Fibroblast of villous mesenchyme (primary cell): ENCODE results near the gene INAFM1. TPM values are rescaled to one million over a fixed set of nuclear protein-coding genes. Genes with fewer than 3 reads are reported as not detected.
"Not testable (repeated sequence)": the region's sequence is repeated elsewhere in the genome, so short reads cannot be mapped to it uniquely, and the experiment has no call there.

Experiments
- DNase-seq: peaks from one replicate; pipeline ENCODE4 v3.0.0-alpha.2; 2010; ENCODE audit warnings: low read depth
- H3K4me3 ChIP-seq: 2 replicates; pipeline ENCODE4 v1.5.1; 2011; ENCODE audit warnings: low read depth, mild to moderate bottlenecking, low read length
- total RNA-seq: library from RNA; depleted of rRNA; stranded (reverse); fragments of >200 nt; gene quantifications from 2 replicates; pipeline ENCODE4 v1.2.3, GENCODE V29; 2012
- TF ChIP-seq, protein P1 (sequence below): IDR thresholded peaks from 2 replicates; pipeline ENCODE4 v1.5.1; 2012; ENCODE audit warnings: low read depth, mild to moderate bottlenecking, low read length; ENCODE audit not compliant: insufficient read depth

INAFM1 gene
- total RNA-seq, 1 donor, result 2.6 TPM

DNA sequence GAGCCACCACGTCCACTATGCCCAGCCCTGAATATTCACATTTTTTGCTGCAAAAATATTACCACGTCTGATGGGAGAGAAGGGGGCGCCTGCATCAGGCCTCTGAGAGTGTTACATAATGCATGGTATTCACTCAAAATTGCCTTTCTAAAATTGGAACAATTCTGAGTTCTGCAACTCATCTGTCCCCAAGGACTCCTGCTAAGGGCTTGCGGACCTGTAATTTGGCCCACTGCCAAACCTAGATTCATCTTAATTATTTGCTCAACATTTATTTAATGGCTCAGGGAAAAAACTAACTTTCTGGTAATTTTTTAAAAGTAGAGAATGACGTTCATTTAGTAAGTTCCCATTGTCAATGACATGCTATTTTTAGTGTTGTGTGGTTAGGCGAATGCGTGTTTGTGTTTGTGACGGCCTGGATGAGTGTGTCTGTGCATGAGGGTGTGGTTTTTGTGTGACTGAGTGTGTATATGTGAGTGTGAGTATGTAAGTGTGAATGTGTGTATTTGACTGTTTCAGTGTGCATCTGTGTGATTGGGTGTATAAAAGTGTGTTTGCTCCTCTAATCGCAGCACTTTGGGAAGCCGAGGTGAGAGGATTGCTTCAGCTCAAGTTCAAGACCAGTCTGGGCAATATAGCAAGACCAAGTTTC lies 8.8 kb downstream of the INAFM1 start:
- no peak for DNase-seq
- TF ChIP-seq, protein P1, sequence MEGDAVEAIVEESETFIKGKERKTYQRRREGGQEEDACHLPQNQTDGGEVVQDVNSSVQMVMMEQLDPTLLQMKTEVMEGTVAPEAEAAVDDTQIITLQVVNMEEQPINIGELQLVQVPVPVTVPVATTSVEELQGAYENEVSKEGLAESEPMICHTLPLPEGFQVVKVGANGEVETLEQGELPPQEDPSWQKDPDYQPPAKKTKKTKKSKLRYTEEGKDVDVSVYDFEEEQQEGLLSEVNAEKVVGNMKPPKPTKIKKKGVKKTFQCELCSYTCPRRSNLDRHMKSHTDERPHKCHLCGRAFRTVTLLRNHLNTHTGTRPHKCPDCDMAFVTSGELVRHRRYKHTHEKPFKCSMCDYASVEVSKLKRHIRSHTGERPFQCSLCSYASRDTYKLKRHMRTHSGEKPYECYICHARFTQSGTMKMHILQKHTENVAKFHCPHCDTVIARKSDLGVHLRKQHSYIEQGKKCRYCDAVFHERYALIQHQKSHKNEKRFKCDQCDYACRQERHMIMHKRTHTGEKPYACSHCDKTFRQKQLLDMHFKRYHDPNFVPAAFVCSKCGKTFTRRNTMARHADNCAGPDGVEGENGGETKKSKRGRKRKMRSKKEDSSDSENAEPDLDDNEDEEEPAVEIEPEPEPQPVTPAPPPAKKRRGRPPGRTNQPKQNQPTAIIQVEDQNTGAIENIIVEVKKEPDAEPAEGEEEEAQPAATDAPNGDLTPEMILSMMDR, result no peak
- H3K4me3 ChIP-seq, result no peak overlapping the region

DNA sequence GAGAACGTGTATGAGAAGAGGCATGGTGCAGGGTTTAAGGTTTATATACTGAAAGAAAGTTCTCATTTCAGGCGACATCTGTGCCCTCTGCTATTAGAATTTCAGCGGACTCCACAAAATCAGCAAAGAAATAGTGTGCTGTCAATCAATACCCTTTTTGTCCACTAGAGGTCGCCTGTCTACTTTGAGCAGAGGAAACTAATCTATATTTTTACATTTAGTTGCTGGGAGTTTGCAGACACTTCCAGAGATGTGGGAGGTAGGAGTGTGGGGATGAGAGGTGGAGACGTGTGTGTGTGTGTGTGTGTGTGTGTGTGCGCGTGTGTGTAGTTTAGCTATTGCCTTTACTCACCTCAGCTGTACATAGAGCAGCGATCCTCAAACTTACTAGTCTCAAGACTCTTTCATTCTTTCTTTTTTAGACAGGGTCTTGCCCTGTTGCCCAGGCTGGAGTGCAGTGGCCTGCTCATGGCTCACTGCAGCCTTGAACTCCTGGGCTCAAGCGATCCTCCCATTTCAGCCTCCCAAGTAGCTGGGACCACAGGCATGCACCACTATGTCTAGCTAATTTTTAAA lies 9.7 kb downstream of the INAFM1 start:
- DNase-seq, result peak; percentile 65

GRCh38 chr19:47296036-47296435 lies 21.4 kb downstream of the INAFM1 start:
- TF ChIP-seq, protein P1, result peak; percentile 80
- H3K4me3 ChIP-seq, result no peak overlapping the region
- peak; percentile 84 for DNase-seq

More for the DNA sequence above, 9.7 kb downstream of the INAFM1 start:
- TF ChIP-seq, protein P1, result peak; percentile 79
- H3K4me3 ChIP-seq, result no peak overlapping the region

DNA sequence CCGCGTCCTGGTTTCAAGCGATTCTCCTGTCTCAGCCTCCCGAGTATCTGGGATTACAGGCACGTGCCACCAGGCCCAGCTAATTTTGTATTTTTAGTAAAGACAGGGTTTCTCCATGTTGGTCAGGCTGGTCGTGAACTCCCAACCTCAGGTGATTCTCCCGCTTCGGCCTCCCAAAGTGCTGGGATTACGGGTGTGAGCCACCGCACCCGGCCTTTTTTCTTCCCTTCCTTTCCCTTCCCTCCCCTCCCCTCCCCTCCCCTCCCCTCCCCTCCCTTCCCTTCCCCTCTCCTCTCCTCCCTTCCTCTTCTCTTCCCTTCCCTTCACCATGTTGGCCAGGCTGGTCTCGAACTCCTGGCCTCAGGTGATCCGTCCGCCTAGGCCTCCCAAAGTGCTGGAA lies 26.2 kb downstream of the INAFM1 start:
- not testable (repeated sequence) for H3K4me3 ChIP-seq, DNase-seq

- DNase-seq, result no peak
- TF ChIP-seq, protein P1, result no peak
- no peak overlapping the region for H3K4me3 ChIP-seq
These were observed 27.6 kb downstream of the INAFM1 start for GRCh38 chr19:47302249-47302648.

GRCh38 chr19:47303966-47304365 lies 29.3 kb downstream of the INAFM1 start:
- TF ChIP-seq, protein P1, result no peak
- H3K4me3 ChIP-seq, result no peak overlapping the region
- no peak for DNase-seq

DNA sequence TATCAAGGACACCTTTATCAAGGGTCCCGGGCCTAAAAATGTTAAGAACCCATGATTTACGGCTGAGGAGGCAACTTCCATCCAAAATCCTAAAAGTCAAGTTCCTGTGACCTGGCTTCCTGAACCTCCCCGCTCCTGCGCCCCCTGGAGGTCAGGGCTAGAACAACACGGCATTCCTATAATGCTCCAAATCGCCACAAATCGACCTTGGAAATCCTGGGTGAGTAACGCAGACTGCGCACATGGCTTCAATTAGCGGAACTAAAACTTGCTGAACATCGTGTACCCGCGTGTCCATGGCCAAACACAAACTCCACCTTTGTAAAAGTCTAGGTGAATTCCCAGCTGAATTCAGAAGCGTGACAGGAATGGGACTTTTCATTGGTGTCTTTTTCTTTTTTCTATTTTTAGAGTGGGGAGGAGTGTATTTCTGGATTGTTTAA lies 30.6 kb downstream of the INAFM1 start:
- DNase-seq, result peak; percentile 95
- H3K4me3 ChIP-seq, result no peak overlapping the region
- TF ChIP-seq, protein P1, result peak; percentile 98
